GM21825 (cell line): ENCODE measurements around the gene DEPDC5.

Experiments used
- ATAC-seq: cut with Tn5 transposase; IDR thresholded peaks from one replicate; pipeline ENCODE4 v1.9.1; 2021; ENCODE audit warnings: mild to moderate bottlenecking, moderate library complexity; ENCODE audit not compliant: unreplicated experiment

Gene DEPDC5

DNA sequence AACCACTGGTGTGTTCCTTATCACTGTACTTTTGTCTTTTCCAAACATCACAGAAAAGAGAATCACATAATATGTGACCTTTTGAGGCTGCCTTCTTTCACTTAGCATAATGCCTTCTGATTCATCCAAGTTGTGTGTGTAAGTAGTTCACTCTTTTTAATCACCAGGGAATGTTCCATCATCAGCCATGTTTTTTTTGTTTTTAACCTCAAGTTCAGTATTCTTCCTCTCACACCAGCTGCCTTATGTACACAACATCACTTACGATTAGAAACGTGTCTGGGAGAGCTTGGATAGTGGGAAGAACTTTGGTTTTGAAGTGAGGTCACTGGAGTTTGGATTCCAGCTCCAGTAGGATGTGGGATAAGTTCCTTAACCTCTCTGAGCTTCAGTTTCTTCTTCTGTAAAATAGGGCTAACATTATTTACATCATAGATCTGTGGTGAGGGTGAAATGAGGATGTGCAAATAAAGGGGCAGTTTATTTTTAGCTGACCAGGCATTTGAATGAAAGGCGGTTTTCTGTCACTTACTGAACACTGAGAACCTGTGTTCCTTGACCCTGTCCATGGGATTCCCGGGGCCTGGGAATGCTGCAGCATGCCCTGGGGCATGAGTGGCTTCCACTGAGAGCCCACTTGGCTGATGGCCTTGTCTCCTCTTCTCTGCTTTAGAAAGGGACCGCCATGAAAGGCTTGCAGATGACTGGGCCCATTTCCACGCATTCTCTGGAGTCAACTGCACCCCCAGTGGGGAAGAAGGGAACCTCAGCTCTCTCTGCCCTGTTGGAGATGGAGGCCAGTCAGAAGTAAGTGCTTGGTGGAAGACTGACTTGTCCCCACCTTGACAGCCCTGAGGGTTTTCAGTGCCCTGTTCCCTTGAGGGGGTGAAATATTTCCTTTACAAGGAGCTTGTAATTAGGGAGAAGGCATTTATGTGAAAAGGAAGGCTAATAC lies 92.6 kb downstream of the DEPDC5 start:
- no peak for ATAC-seq

DNA sequence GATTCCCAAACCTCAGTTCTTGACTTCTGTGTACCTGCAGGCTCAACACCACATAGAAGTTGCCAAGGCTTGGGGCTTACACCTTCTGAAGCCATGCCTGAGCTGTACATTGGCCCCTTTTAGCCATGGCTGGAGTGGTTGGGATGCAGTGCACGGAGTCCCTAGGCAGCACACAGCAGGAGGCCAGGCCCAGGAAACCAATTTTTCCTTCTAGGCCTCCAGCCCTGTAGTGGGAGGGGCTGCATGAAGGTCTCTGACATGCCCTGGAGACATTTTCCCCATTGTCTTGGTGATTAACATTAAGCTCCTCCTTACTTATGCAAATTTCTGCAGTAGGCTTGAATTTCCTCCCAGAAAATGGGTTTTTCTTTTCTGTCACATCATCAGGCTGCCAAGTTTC lies 94.6 kb downstream of the DEPDC5 start:
- no peak for ATAC-seq

DNA sequence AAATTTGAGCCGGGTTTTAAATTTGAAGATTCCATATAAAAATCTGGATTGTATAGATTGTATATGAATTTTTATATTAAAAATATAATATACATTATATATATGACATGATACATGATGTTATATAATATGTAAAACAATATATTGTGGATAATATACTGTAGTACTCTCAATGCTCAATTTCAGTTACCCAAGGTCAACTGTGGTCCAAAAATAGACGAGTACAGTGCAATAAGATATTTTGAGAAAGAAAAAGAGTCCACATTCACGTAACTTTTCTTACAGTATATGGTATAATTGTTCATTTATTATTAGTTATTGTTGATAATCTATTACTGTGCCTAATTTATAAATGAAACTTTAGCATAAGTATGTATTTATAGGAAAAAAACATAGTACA lies 96.3 kb downstream of the DEPDC5 start:
- ATAC-seq: no peak

DNA sequence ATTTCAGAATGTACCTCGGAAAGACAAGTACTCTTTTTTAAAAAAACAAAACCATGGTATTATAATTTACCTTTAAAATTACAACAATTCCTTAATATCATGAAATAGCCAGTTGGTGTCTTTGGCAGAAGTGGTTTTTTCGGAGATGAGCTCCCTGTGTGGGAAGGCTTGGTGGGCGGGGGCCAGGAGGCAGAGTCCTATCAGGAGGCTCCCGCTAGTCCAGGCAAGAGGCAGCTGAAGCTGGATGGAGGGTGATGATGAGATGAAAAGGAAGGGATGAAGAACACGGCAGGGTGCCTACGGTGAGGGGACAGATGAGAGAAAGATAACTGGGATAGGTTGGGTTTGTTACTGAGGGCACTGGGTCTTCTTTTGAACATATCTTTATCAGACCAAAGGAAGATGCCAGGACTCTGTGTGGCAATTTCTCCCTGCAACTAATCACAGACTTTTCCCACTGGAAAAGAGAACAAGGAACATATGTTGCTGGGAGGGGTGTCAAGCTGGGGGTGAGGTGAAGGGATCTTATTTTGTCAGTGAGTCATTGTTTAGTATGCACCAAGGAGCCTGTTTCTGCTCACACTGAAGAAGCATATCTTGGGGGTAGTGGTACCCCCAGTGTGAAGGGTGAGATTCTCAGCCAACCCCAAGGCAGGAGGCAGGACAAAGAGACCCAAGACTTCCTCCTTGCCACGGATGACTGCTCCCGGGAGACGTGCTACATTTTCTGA lies 99.0 kb downstream of the DEPDC5 start:
- no peak for ATAC-seq

DNA sequence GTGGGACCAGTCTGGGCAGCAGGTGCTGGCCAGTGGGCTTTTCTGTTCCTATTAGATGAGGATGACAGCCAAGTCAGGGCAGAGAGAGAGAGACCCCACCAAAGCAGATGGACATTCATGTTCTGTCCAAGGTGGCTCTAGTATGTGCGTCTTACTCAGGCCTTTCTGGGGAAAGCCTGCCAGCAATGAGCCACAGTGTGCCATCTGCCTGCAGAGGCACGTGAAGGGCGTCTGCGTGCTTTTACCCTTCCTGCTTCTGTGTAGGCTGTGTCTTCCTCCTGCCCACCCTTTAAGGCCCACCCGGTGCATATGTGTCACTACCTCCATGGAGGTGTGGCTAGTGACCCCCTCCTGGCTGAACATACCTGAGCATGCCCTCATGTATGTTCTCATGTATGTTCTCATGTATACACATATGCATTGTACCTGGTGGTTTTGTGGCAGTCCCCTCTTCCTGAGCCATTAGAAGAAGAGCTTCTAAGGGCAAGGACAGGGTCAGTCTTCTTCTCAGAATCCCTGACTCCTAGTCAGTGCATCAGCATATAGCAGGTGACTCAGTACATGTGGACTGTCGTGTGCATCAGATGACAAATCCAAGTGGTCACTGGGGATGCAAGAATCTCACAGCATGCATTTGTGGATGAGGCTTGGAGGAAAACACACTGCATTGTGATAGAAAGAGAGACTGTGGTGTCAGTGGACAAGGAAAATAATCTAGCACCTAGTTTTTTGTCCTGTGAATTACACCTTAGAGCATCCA lies 100.1 kb downstream of the DEPDC5 start:
- no peak for ATAC-seq

DNA sequence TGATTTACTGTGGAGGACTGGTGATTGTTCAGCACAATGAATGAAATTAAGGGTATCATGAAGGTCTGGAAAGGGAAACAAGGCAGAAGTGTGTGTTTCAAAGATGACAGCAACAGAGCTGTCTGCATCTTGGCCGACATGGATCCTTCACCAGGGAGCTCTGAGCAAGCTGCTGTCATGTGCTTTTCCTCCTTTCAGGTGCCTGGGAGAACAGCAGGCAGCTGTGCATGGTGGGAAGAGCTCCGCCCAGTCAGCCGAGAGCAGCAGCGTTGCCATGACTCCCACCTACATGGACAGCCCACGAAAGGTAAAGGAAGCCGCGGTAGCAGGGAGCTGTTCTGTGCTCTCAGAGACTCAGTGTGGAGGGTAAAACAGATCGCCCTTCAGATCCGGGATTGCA lies 103.4 kb downstream of the DEPDC5 start:
- ATAC-seq: no peak

DNA sequence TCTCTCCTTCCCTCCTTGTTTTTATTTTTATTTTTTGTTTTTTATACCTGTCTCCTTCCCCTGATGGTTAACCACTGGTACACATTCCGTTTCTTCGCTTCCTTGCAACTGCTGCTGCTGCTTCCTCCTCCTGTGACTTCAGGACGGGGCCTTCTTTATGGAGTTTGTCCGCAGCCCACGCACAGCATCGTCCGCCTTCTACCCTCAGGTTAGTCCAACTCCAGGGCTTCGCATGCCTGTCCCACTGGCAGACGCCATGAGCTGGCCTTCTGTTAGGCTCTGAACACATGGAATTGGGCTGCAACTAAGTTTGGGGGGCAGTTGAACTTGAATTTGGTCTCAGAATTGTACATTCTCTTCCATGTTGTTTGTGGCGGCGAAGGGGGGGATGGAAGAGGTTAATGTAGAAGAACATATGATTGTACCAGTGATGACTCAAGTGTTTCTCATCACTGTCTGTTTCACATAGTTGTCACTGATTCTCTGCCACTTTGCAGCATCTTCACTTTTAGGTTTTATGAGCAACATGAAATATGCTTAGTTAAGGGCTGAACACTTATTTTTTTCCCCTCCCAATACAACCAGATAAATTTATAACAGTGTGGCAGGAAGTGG lies 107.5 kb downstream of the DEPDC5 start:
- no peak for ATAC-seq

DNA sequence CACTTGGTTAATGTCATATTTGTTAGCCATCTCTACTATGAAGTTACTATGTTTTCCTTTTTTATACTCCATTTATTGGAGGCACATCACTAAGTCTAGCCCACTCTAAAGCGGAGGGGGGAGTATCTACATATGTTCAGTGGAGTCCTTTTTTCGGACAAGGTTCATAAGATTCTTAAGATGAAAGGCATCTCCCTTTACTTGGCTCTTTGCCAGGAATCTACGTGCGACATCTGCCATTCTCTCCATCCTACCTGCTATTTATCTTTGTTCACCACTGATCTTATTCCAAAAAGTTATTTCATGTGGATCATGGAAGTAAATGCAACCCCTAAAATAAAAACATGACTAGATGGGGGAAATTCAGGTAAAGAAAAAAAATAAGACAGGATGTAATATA lies 113.1 kb downstream of the DEPDC5 start:
- no peak for ATAC-seq

DNA sequence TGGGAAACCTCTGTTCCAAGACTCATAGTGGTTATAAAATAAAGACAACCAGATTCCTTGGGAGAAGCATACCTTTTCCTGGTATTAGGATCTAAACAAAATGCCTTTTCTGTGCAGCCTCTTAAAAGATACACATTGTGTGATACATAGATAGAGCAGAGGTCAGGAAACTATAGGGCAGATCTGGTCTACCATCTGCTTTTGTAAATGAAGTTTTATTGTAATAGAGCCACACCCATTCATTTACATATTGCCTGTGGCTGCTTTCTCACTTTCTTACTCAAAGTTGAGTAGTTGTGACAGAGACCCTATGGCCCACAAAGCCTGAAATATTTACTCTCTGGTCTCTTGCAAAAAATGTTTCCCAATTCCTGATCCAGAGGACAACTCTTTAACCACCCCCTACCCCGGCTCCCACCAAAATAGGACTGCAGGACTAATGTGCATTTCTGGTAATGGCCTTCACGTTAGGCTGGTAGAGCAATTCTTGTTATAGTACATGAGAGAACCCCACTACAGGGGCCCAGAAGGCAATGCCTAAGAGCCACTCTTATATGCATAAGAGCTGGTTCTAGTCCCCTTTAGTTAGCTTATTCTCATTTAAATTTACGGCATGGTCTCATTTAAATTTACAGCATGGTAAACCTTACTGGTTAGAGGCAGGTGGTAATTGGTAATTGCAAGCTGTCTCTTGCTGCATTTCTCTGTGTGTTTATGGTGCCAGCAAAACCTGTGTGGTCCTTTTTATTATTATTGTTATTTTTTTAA lies 113.8 kb downstream of the DEPDC5 start:
- ATAC-seq: no peak

DNA sequence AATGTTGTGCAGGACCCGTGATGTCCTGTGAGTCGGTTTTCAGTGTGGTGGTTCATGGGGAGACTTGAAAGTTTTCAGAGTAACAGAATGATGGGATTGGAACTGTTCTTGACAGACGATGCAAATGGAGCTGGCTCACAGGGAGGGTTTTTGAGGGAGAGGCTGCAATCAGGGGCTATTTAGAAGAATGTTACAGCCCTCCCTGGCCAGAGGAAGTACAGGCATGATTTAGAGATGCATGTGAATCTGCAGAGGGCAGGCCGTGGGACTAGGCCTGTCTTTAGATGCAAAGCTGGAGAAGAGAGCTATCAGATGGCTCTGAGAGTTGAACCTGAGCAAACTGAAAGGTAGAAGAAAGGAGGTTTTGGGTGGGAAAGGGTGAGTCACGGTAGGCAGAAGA lies 115.9 kb downstream of the DEPDC5 start:
- no peak for ATAC-seq

DNA sequence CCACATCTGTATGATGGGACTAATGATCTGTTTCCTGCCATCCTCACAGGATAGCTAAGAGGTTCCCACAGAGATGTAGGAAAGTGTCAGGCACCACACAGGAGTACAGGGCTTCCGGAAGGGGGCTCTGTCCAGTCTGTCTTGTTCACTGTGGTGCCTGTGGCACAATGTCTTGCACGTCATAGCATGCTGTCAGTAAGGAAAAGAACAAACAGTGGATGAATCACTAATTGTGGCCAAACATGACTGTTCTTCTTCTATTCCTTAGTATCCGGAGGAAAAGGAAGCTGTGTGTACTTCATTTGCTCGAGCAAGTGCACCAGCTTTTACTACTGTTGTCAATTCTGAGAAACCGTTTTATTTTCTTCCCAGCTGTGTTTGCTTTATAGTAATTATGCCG lies 117.1 kb downstream of the DEPDC5 start:
- no peak for ATAC-seq

DNA sequence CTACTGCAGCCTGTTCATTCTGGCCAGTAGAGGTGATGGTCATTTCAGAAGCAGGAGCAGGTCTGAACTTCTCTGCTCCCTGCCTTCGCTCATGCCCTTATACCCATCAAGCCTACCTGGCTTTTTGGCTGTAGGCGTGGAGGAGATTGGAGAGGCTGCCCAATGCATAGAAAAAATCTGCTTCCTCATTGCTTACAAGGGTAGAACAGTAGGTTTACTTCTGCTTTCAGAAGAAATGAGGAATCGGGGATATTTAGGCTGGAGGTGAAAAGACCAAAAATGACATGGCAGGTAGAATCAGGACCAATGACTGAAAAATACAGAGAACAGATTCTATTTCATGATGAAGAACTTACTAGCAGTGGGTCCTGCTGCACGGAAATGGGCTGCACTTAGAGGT lies 117.7 kb downstream of the DEPDC5 start:
- no peak for ATAC-seq

DNA sequence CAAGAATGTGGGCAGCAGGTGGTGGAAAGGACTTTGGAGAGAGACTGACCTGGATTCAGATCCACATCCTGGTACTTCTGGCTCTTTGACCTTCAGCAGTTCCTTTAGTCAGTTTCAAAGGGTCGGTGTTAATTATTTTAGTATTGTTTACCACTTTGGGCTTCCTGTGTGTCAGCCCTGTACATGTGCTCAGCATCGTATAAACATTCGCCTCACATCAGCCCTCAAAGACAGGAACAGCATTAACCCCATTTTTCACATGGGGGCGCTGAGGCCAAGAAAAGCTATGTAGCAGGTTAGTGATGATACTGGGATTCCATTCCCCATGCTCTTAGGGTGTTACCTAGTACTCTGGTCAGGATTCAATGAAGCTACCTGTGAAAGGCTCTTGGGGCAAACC lies 118.4 kb downstream of the DEPDC5 start:
- ATAC-seq: no peak

DNA sequence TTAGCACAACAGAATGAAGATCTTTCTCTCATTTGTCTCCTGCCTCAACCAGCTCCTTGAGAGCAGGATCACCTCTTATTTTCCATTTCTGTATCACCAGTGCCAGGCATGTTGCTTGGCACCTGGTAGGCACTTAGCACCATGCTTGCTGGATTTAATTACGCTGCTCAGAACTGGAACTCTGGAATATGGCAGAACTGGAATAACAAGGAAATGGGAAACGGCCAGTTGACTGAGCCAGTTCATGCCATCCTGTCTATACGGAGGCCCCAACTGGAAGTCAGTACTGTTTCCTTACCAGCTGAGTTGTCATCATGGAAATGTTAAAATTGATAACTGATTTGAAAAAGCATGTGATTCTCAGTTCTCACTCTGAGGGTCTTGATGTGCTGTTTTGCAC lies 121.0 kb downstream of the DEPDC5 start:
- ATAC-seq: no peak

DNA sequence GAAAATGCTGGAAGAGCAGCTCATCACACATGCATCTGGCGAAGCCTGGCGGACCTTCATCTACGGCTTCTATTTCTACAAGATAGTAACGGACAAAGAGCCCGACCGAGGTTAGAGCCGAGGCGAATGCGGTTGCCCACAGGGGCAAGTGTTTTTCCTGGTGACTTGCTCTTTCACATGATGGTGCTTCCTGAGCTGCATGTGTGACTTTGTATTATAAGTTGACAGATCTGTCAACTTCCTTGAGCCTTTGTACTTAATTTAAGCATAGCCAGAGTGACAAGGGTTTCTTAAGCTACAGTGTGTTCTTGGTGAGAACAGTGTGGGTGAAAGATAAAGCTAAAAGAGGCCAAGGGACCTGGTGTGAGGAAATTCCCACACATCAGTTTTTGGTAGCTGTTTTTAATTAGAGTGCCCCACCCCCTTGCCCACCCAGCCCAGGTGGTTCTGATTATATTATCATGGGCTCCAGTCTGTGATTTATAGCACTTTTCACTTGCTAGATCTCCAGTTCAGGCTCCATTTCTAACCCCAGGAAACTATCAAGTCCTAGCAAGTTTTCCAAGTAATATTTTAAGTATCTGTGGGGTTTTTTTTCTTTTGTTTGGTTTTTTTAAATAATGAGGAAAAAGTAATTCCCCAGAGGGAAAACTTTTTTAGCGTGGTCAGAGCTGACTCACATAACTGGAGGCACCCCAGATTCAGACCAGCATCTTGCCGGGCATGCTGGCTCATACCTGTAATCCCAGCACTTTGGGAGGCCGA lies 122.5 kb downstream of the DEPDC5 start:
- no peak for ATAC-seq

DNA sequence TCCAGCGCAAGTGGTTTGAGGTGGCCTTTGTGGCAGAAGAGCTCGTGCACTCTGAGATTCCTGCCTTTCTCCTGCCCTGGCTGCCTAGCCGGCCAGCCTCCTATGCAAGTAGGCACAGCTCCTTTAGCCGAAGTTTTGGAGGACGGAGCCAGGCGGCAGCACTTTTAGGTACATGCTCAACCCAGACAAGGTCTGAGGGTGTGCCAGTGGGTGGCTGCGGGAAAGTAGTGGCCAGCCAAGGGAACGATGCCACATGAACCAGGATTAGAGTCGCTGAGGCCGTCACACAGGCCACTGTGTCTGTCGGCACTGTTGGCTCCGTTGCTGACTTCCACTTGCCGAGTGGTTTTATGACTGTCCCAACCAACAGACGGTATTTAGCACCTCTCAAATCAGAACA lies 125.8 kb downstream of the DEPDC5 start:
- ATAC-seq: no peak

DNA sequence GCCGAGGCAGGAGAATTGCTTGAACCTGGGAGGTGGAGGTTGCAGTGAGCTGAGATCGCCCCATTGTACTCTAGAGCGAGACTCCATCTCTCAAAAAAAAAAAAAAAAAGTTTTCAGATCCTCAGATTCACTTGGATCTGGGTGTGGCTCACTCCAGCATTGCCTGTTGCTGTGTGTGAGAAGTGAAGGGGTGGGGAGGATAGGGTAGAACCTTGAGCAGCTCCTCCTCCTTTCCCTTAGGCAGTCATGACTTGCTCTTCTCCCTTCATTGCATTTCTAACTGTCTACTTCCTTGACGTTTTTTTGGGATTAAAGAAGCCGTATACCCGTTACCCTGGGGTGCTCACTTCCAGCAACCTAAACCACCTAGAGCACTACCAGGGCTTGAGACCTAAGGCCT lies 127.4 kb downstream of the DEPDC5 start:
- ATAC-seq: no peak

DNA sequence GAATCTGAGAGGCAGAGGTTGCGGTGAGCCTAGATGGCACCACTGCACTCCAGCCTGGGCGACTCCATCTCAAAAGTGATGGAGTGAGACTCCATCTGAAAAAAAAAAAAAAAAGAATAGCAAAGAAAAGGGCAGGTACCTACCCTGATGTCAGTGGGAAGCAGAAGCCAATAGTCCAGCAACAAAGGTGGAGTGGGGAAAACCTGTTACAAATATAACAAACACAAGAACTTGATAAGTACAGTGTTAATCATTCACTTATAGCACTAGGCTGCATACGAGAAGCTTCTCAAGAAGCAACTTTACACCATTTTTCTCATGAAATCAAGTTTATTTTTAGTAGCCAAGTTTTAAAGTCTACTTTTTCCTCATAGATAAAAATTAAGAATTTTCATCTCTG lies 128.0 kb downstream of the DEPDC5 start:
- ATAC-seq: no peak

DNA sequence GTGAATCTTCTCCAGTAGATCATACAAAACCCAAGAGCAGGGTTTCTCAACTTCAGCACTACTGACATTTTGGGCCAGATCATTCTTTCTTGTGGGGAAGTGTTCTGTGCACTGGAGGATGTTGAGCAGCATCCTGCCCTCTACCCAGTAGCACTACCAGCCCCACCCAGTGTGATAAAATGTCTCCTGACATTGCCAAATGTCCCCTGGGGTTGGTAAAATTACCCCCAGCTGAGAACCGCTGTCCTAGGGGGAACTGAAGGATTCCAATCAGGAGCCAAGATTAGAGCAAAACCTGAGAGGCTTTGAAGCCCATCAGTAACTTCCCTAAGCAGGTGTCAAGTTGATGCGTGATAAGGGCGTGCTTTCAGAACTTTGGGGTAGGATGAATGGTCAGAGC lies 129.2 kb downstream of the DEPDC5 start:
- no peak for ATAC-seq

DNA sequence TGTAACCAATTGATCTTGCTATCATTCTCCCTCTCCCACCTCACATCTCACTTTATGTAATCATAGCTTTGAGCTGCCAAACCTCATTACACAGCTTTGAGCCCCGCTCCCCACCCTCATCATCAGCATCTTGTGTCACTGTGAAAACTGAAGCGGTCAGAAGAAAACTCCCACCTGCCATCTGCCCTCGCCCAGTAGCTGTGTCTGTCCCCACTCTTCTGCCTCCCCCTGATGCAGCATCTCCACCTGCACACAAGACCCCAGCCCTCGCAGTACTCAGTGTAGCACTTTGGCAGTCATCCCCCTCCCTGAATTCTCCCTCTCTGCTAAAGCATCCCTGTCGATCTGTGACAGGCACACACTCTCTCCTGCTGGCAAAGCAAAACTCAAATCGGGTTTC lies 130.2 kb downstream of the DEPDC5 start:
- no peak for ATAC-seq
